GM12891 (cell line): ENCODE measurements around the gene TMC6.

ENCODE experiments used
- POLR2A ChIP-seq: IDR thresholded peaks from 2 replicates; pipeline ENCODE4 v1.6.1; 2011; ENCODE audit warnings: low read depth, low read length, control low read depth
- POLR2AphosphoS5 ChIP-seq: IDR thresholded peaks from 2 replicates; pipeline ENCODE4 v1.6.1; 2011; ENCODE audit warnings: low read depth, low read length, control low read depth
- TAF1 ChIP-seq: IDR thresholded peaks from 2 replicates; pipeline ENCODE4 v1.6.1; 2011; ENCODE audit warnings: low read depth, low read length, control low read depth

DNA sequence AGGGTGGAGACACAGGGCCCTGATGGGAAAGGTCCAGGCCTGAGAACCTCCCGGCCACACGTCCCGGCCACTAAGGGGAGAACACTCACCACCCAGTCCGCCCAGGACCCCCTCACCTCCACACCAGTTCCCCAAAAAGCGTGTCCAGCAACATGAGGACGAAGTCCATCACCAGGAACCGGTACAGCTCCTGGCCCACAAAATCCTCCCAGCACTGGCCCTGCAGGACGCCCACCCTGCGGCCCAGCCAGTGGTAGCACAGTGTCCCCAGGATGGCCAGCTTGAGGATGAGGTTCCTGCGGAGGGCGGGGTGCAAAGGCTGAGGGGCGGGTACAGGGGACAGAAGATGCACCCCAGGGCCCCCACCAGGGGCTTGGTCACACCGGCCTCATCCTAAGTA, 8.0 kb downstream of the TMC6 start:
- TF ChIP-seq POLR2A (no peak), POLR2AphosphoS5 (0 out of 2 replicates have a peak, but pooled peaks have one; percentile 8), TAF1 (no peak)
